GM10847 (cell line): ENCODE results near the gene SLC27A6.

Experiments used
- POLR2A ChIP-seq: IDR thresholded peaks from 2 replicates; pipeline ENCODE4 v1.6.1; 2011; ENCODE audit not compliant: insufficient read length; ENCODE audit errors: extremely low read depth

The SLC27A6 gene

GRCh38 chr5:128965011-128965637 lies at the start of gene SLC27A6:
Gene SLC27A6 (plus strand): TSS chr5:128965488. CDS start chr5:128966138, 650 bp downstream.
- TF ChIP-seq POLR2A = no peak

- TF ChIP-seq POLR2A = no peak
These were observed 45.7 kb upstream of the SLC27A6 start for GRCh38 chr5:128919542-128919941.

GRCh38 chr5:128920345-128921215 lies 44.7 kb upstream of the SLC27A6 start:
- no peak for TF ChIP-seq POLR2A

- TF ChIP-seq POLR2A = no peak
These were observed 41.0 kb upstream of the SLC27A6 start for GRCh38 chr5:128924299-128924698.

GRCh38 chr5:128925973-128926372 lies 39.3 kb upstream of the SLC27A6 start:
- TF ChIP-seq POLR2A = no peak

GRCh38 chr5:128927644-128928043 lies 37.6 kb upstream of the SLC27A6 start:
- no peak for TF ChIP-seq POLR2A

- TF ChIP-seq POLR2A = no peak
These were observed 15.3 kb upstream of the SLC27A6 start for GRCh38 chr5:128949847-128950546.

GRCh38 chr5:128956164-128956563 lies 9.1 kb upstream of the SLC27A6 start:
- TF ChIP-seq POLR2A = no peak

GRCh38 chr5:128962211-128962610 lies 3.1 kb upstream of the SLC27A6 start:
- TF ChIP-seq POLR2A = no peak

GRCh38 chr5:128965638-128966302 lies 482 bp downstream of the SLC27A6 start:
- no peak for TF ChIP-seq POLR2A

- TF ChIP-seq POLR2A = no peak
These were observed 1.1 kb downstream of the SLC27A6 start for GRCh38 chr5:128966375-128966774.

- TF ChIP-seq POLR2A = no peak
These were observed 1.6 kb downstream of the SLC27A6 start for GRCh38 chr5:128966846-128967245.

- TF ChIP-seq POLR2A = no peak
These were observed 8.0 kb downstream of the SLC27A6 start for GRCh38 chr5:128973244-128973643.

GRCh38 chr5:128974567-128974966 lies 9.3 kb downstream of the SLC27A6 start:
- TF ChIP-seq POLR2A = no peak

GRCh38 chr5:128979761-128980160 lies 14.5 kb downstream of the SLC27A6 start:
- no peak for TF ChIP-seq POLR2A
